Metanephros (tissue), 1 donor: ENCODE results near the gene EPO. TPM values are rescaled to one million over a fixed set of nuclear protein-coding genes. Genes with fewer than 3 reads are reported as not detected.

Source experiments
- total RNA-seq: library from RNA; depleted of rRNA; stranded (reverse); fragments of >200 nt; gene quantifications from one replicate; pipeline ENCODE4 v1.2.3, GENCODE V29; 2014

EPO gene
- total RNA-seq: not detected

DNA sequence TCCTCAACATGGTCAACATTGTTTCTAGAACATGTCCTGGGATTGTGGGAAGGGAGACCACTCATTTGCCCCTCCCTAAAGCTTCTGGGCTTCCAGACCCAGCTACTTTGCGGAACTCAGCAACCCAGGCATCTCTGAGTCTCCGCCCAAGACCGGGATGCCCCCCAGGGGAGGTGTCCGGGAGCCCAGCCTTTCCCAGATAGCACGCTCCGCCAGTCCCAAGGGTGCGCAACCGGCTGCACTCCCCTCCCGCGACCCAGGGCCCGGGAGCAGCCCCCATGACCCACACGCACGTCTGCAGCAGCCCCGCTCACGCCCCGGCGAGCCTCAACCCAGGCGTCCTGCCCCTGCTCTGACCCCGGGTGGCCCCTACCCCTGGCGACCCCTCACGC is at the start of gene EPO:
TSS of gene EPO (plus strand) at position 190 of the 392 bp plus-strand sequence. CDS start 513 bp downstream, outside the sequence.

GRCh38 chr7:100673302-100673941 is 46.8 kb upstream of the EPO start, which contains the start of gene GNB2:
Gene GNB2 (plus strand): TSS chr7:100673740. CDS start chr7:100676266, 2,526 bp downstream.

GRCh38 chr7:100694098-100694745 is 26.0 kb upstream of the EPO start, which contains the start of gene GIGYF1:
Gene GIGYF1 (minus strand): TSS chr7:100694250. CDS start chr7:100688238, 6,012 bp downstream.

DNA sequence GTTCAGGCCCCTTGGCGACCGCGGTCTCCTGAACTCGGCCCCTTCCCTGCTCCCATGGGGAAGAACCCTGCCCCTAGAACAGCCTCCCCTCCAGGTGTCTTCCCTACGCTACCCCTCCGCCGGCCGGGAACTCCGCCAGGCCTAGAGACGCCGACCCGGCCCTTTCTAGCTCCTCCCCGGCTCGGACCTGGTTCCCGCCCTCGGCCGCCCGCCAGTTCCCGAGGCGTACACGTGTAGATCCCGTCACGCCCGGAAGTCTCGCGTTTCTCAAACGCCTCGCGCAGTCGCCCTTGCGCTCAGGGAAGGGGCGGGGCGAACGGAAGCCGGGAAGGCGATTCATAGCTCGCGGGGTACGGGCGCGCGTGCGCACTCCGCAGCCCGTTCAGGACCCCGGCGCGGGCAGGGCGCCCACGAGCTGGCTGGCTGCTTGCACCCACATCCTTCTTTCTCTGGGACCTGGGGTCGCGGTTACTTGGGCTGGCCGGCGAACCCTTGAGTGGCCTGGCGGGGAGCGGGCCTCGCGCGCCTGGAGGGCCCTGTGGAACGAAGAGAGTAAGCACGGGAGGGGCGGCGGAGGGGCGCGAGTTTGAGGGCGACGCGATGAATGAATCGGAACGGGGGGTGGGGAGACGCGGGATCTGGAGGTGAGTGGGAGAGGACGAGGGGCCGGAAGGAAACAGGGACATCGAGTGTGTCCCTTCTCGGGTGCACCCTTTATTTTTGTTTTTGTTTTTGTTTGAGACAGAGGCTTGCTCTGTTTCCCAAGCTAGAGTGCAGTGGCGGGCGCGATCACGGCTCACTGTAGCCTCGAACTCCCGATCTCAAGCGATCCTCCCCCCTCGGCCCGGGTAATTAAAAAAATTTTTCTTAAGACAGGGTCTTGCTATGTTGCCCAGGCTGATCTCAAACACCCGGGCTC is 14.3 kb upstream of the EPO start, which contains the start of gene POP7:
TSS of gene POP7 (plus strand) at position 369 of the 919 bp plus-strand sequence. CDS start 710 bp downstream, outside the sequence.

Other genes with a start within 250 kb of the EPO start
- gene TSC22D4, start 241.3 kb upstream of the EPO start, total RNA-seq: 41.9 TPM
- gene NYAP1, start 236.5 kb upstream of the EPO start, total RNA-seq: 2.9 TPM
- 13.9 TPM for gene AGFG2, start 181.3 kb upstream of the EPO start, total RNA-seq
- 2.7 TPM for gene SAP25, start 146.6 kb upstream of the EPO start, total RNA-seq
- gene LRCH4, start 134.3 kb upstream of the EPO start, total RNA-seq: 43.5 TPM
- 0.82 TPM for gene FBXO24, start 134.1 kb upstream of the EPO start, total RNA-seq
- 101 TPM for gene PCOLCE, start 118.1 kb upstream of the EPO start, total RNA-seq
- 15.4 TPM for gene MOSPD3, start 107.9 kb upstream of the EPO start, total RNA-seq
- 5.3 TPM for gene TFR2, start 78.9 kb upstream of the EPO start, total RNA-seq
- gene ACTL6B, start 64.0 kb upstream of the EPO start, total RNA-seq: not detected
- 209 TPM for gene GNB2, start 46.7 kb upstream of the EPO start, total RNA-seq
- gene GIGYF1, start 26.2 kb upstream of the EPO start, total RNA-seq: 36.3 TPM
- gene POP7, start 14.3 kb upstream of the EPO start, total RNA-seq: 46.1 TPM
- not detected for gene ZAN, start 13.1 kb downstream of the EPO start, total RNA-seq
- gene EPHB4, start 107.1 kb downstream of the EPO start, total RNA-seq: 91.7 TPM
- gene SLC12A9, start 132.2 kb downstream of the EPO start, total RNA-seq: 25.4 TPM
- 73.4 TPM for gene TRIP6, start 146.9 kb downstream of the EPO start, total RNA-seq
- gene SRRT, start 154.6 kb downstream of the EPO start, total RNA-seq: 81.9 TPM
- gene UFSP1, start 169.2 kb downstream of the EPO start, total RNA-seq: 4.5 TPM
- 25.6 TPM for gene ACHE, start 175.4 kb downstream of the EPO start, total RNA-seq
- gene MUC3A, start 229.1 kb downstream of the EPO start, total RNA-seq: 0.35 TPM
- gene MUC12, start 249.1 kb downstream of the EPO start, total RNA-seq: not detected